PC-9 (cell line): ENCODE results near the gene DNPEP.

Experiments used
- CTCF ChIP-seq: fragments of 200-600 bp; sonication (generic); conservative IDR thresholded peaks from 2 replicates; pipeline ENCODE4 v1.6.1; 2017; ENCODE audit warnings: mixed run types, antibody characterized with exemption, mild to moderate bottlenecking, moderate library complexity
- EZH2 ChIP-seq: fragments of 200-600 bp; sonication (generic); IDR thresholded peaks from 2 replicates; pipeline ENCODE4 v1.8.0; 2017; ENCODE audit warnings: antibody characterized with exemption, low read depth

- TF ChIP-seq CTCF (no peak), EZH2 (no peak)
Observed at GRCh38 chr2:219428469-219428868, 40.8 kb upstream of the DNPEP start.
